Endothelial cell (in vitro differentiated cells): ENCODE measurements around the gene KCNAB1. TPM values are rescaled to one million over a fixed set of nuclear protein-coding genes. Genes with fewer than 3 reads are reported as not detected.

Source experiments
- DNase-seq: peaks from one replicate; pipeline ENCODE4 v3.0.0; 2021; ENCODE audit warnings: low spot score
- H3K27ac Mint-ChIP-seq: one replicate; pipeline ENCODE4 v1.8.0; 2021; ENCODE audit warnings: mixed read lengths, inconsistent platforms; ENCODE audit not compliant: unreplicated experiment
- H3K27me3 Mint-ChIP-seq: one replicate; pipeline ENCODE4 v1.8.0; 2021; ENCODE audit warnings: mild to moderate bottlenecking, moderate library complexity, mixed read lengths, inconsistent platforms; ENCODE audit not compliant: unreplicated experiment
- H3K36me3 Mint-ChIP-seq: one replicate; pipeline ENCODE4 v1.8.0; 2021; ENCODE audit warnings: mild to moderate bottlenecking, low read depth, mixed read lengths, inconsistent platforms; ENCODE audit not compliant: unreplicated experiment
- H3K4me1 Mint-ChIP-seq: one replicate; pipeline ENCODE4 v1.8.0; 2021; ENCODE audit warnings: mild to moderate bottlenecking, mixed read lengths, inconsistent platforms; ENCODE audit not compliant: unreplicated experiment
- H3K4me3 Mint-ChIP-seq: one replicate; pipeline ENCODE4 v1.8.0; 2021; ENCODE audit warnings: mild to moderate bottlenecking, mixed read lengths, inconsistent platforms; ENCODE audit not compliant: unreplicated experiment
- H3K9me3 Mint-ChIP-seq: one replicate; pipeline ENCODE4 v1.8.0; 2021; ENCODE audit warnings: mixed read lengths, inconsistent platforms; ENCODE audit not compliant: unreplicated experiment
- total RNA-seq: library from RNA; stranded (reverse); fragmentation: NEBNext Ultra II Directional; extraction: Animal tissue kit (Norgen Biotek cat#: 25700); gene quantifications from one replicate; pipeline ENCODE4 v1.2.1, GENCODE V29; 2021; ENCODE audit not compliant: unreplicated experiment
- TF ChIP-seq, protein P1 (sequence below): fragments of 200-600 bp; sonication (generic); IDR thresholded peaks from one replicate; pipeline ENCODE4 v1.5.0; 2021; ENCODE audit warnings: antibody characterized with exemption; ENCODE audit not compliant: unreplicated experiment

KCNAB1 gene
- total RNA-seq, 1 donor from 2014 or later, result not detected

DNA sequence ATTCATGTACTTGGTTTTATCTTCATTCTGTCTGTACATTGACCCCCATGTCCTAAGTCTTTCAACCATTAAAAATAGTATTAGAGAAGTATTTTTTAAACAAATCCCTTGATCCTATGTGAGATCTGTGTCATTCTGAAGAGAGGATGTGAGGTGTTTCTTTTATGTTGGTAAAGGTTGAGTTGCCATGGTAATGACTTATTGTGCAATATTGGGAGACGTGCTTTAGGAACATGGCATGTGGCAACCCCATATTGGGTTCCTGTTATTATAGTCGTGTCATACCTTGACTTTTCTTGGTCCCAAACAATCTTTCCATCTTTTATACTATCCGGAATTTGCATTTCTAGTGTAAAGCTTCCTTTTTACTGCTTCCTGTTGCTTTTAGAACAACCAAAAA is 203.1 kb downstream of the KCNAB1 start:
- DNase-seq, result no peak
- Mint-ChIP-seq H3K4me3 (no peak overlapping the region), H3K36me3 (no peaks in the 10 kb centered on the region), H3K9me3 (no peaks in the 10 kb centered on the region), H3K4me1 (peaks cover 13% of the 10 kb centered on the region), H3K27me3 (no peaks in the 10 kb centered on the region), H3K27ac (peak overlapping the region; percentile 45)
- TF ChIP-seq, protein P1, sequence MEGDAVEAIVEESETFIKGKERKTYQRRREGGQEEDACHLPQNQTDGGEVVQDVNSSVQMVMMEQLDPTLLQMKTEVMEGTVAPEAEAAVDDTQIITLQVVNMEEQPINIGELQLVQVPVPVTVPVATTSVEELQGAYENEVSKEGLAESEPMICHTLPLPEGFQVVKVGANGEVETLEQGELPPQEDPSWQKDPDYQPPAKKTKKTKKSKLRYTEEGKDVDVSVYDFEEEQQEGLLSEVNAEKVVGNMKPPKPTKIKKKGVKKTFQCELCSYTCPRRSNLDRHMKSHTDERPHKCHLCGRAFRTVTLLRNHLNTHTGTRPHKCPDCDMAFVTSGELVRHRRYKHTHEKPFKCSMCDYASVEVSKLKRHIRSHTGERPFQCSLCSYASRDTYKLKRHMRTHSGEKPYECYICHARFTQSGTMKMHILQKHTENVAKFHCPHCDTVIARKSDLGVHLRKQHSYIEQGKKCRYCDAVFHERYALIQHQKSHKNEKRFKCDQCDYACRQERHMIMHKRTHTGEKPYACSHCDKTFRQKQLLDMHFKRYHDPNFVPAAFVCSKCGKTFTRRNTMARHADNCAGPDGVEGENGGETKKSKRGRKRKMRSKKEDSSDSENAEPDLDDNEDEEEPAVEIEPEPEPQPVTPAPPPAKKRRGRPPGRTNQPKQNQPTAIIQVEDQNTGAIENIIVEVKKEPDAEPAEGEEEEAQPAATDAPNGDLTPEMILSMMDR, result no peak

DNA sequence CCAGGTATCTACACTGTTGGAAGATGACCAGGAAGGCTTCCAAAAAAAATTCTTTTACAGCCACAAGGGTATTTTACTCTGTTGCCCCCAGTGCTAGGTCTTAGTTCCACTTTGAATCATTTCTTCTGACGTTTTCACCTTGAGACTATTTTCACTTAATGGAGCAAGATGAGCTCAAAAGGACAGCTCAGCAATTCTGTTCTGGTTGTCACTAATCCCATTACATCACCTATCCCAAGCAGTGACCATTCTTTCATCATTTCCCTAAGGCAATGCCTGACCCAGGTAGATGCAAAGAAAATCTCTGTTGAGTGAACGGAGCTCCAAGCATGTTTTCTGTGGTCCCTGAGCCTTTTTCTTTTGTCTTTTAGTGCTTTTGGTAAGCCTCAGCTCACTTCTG is 210.0 kb downstream of the KCNAB1 start:
- no peak overlapping the region for H3K27ac Mint-ChIP-seq
- H3K4me1 Mint-ChIP-seq, result peaks cover 7% of the 10 kb centered on the region
- no peak overlapping the region for H3K4me3 Mint-ChIP-seq

DNA sequence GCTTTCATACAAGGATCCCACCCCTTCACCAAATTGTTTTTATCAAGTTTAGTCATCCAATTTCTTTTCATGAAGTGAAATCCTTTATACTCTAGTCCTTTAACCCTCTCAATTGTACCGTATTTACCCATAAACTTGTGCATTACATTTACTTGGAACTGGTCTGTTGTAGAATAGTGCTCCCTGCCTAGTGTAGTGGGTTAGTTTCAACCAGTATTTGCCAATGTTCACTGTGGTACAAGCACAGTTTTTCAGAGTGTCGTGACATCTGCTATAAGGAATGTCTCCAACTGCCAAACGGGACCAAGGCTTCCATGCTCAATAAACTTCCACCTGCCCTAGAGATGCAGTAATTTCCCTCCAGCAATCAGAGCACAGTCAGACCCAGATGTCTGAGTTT is 211.9 kb downstream of the KCNAB1 start:
- Mint-ChIP-seq H3K4me3 (no peak overlapping the region), H3K27me3 (peaks cover 4% of the 10 kb centered on the region), H3K27ac (no peak overlapping the region), H3K36me3 (no peaks in the 10 kb centered on the region), H3K4me1 (peaks cover 7% of the 10 kb centered on the region), H3K9me3 (no peaks in the 10 kb centered on the region)
- DNase-seq, result no peak
- TF ChIP-seq, protein P1, result no peak

More for the DNA sequence above, 210.0 kb downstream of the KCNAB1 start:
- TF ChIP-seq, protein P1, result no peak
- Mint-ChIP-seq H3K27me3 (peaks cover 4% of the 10 kb centered on the region), H3K36me3 (no peaks in the 10 kb centered on the region), H3K9me3 (no peaks in the 10 kb centered on the region)
- DNase-seq, result no peak

DNA sequence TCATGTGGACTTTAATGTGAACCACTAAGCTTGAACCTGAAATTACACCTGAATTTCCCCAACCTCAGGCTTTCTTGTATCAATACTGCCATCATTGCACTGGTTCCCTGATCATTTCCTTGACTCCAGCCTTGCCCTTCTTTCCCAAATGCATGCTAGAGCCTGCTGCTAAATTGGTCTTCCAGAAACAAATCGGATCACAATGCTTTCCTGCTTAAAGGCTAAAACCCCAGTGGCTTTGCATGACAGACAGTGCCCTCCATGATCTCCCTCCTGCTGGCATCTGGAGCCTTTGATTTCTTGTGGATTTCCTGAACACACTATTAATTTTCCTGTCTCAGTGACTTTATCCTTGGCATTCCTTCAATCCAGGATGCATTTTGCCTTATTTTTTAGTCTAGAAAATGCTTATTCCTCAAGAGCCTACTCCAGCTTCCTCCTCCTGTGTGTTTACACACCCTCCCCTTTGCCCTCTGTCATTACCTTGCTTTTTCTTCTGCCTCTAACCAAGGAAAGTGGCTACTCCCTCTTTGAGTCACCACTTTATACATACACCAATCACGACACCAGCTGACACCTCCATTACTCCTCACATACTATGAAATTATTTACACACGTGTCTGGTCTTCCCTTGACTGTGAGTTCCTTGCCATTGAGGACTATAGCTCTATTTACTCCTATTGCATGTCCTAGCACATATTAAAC is 214.6 kb downstream of the KCNAB1 start:
- H3K9me3 Mint-ChIP-seq, result no peaks in the 10 kb centered on the region
- no peak overlapping the region for H3K4me3 Mint-ChIP-seq
- H3K27me3 Mint-ChIP-seq, result peaks cover 5% of the 10 kb centered on the region
- no peaks in the 10 kb centered on the region for H3K36me3 Mint-ChIP-seq
- peaks cover 7% of the 10 kb centered on the region for H3K4me1 Mint-ChIP-seq
- TF ChIP-seq, protein P1, result no peak
- H3K27ac Mint-ChIP-seq, result no peak overlapping the region
- DNase-seq, result no peak

DNA sequence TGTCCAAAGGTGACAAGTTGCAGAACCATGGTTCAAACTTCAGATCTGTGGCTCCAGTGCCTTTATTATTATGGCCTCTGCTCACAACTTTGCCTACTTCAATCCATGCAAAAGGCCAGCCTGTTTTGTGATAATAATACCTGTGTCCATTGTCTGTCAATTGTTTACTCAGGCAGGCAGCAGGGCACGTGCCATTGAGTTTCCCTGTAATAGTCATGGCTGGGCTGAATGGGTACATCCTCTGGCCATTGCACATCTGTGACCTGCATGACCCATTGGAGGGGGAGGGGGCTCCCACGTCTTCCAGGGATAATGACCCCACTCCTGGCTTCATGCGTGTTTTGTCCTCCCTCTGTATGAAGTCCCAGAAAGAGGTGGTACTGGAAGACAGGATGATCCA is 219.1 kb downstream of the KCNAB1 start:
- H3K27me3 Mint-ChIP-seq, result peaks cover 5% of the 10 kb centered on the region
- H3K4me1 Mint-ChIP-seq, result peaks cover 13% of the 10 kb centered on the region
- TF ChIP-seq, protein P1, result no peak
- H3K27ac Mint-ChIP-seq, result no peak overlapping the region
- no peak overlapping the region for H3K4me3 Mint-ChIP-seq
- H3K9me3 Mint-ChIP-seq, result no peaks in the 10 kb centered on the region
- no peak for DNase-seq
- H3K36me3 Mint-ChIP-seq, result no peaks in the 10 kb centered on the region
